DLD1 (cell line): Measurements from ENCODE around the gene NFE2L2.
"Not testable (repeated sequence)": the region's sequence is repeated elsewhere in the genome, so short reads cannot be mapped to it uniquely, and the experiment has no call there.

Experiments
- in situ Hi-C: cut with HindIII; loops from 2 replicates; pipeline ENCODE4 v1.10.0; 2017; ENCODE audit warnings: low sequenced_read_pairs

NFE2L2 gene

GRCh38 chr2:177264693-177265587, at the start of gene NFE2L2:
TSS of gene NFE2L2 (minus strand) at chr2:177264727. CDS start at chr2:177264576, 151 bp downstream.
- in situ Hi-C loops, result loop anchor here (5.0 kb wide), 1 partner anchor 98 kb away; no protein-coding TSS in a partner anchor

- in situ Hi-C loops, result no loop called here
Observed at GRCh38 chr2:177314194-177314593, 49.7 kb upstream of the NFE2L2 start.

- in situ Hi-C loops, result no loop called here
Observed at GRCh38 chr2:177313162-177313781, 48.7 kb upstream of the NFE2L2 start.

GRCh38 chr2:177312562-177312961, 48.0 kb upstream of the NFE2L2 start:
- in situ Hi-C loops, result no loop called here

- in situ Hi-C loops, result not testable (repeated sequence)
Observed at GRCh38 chr2:177309672-177310309, 45.3 kb upstream of the NFE2L2 start.

- in situ Hi-C loops, result no loop called here
Observed at GRCh38 chr2:177306550-177306949, 42.0 kb upstream of the NFE2L2 start.

- in situ Hi-C loops, result no loop called here
Observed at GRCh38 chr2:177303939-177304338, 39.4 kb upstream of the NFE2L2 start.

- in situ Hi-C loops, result no loop called here
Observed at GRCh38 chr2:177302552-177302951, 38.0 kb upstream of the NFE2L2 start.

- in situ Hi-C loops, result no loop called here
Observed at GRCh38 chr2:177298191-177298590, 33.7 kb upstream of the NFE2L2 start.

- in situ Hi-C loops, result no loop called here
Observed at GRCh38 chr2:177296040-177296439, 31.5 kb upstream of the NFE2L2 start.

GRCh38 chr2:177295484-177295883, 31.0 kb upstream of the NFE2L2 start:
- in situ Hi-C loops, result no loop called here

- in situ Hi-C loops, result no loop called here
Observed at GRCh38 chr2:177291701-177292100, 27.2 kb upstream of the NFE2L2 start.

GRCh38 chr2:177289824-177290628, 25.5 kb upstream of the NFE2L2 start:
- in situ Hi-C loops, result no loop called here

GRCh38 chr2:177287814-177288213, 23.3 kb upstream of the NFE2L2 start:
- in situ Hi-C loops, result no loop called here

GRCh38 chr2:177285892-177286715, 21.6 kb upstream of the NFE2L2 start:
- in situ Hi-C loops, result no loop called here

- in situ Hi-C loops, result no loop called here
Observed at GRCh38 chr2:177284531-177284930, 20.0 kb upstream of the NFE2L2 start.

GRCh38 chr2:177283906-177284305, 19.4 kb upstream of the NFE2L2 start:
- in situ Hi-C loops, result no loop called here

- in situ Hi-C loops, result no loop called here
Observed at GRCh38 chr2:177282787-177283572, 18.5 kb upstream of the NFE2L2 start.

- in situ Hi-C loops, result no loop called here
Observed at GRCh38 chr2:177282181-177282641, 17.7 kb upstream of the NFE2L2 start.
